Right lobe of liver (tissue), 6 donors: ENCODE results near the gene MUC5AC. TPM values are rescaled to one million over a fixed set of nuclear protein-coding genes. Genes with fewer than 3 reads are reported as not detected.
"Not testable (repeated sequence)": the region's sequence is repeated elsewhere in the genome, so short reads cannot be mapped to it uniquely, and the experiment has no call there.

Experiments used
- ATAC-seq, 4 donors: fragments of 200-7000 bp; cut with Tn5 transposase; one replicate each; pipeline ENCODE4 v1.9.1; 2020; ENCODE audit warnings: mild to moderate bottlenecking in 4 of 4, moderate library complexity in 4 of 4
- DNase-seq, 3 donors: peaks; one replicate each; pipeline ENCODE4 v3.0.0-alpha.2; 2020
- H3K27ac ChIP-seq, 3 donors: fragments of 200-600 bp; one replicate each; pipeline ENCODE4 v1.8.0; 2022
- H3K27me3 ChIP-seq, 2 donors: fragments of 200-600 bp; one replicate each; pipeline ENCODE4 v1.8.0; 2022
- H3K36me3 ChIP-seq, 4 donors: fragments of 200-600 bp; sonication (generic) in 1 of 4; one replicate each; pipeline versions ENCODE4 v1.5.1 to v1.8.0; 2017 to 2022; ENCODE audit warnings: control low read depth in 1 of 4
- H3K4me1 ChIP-seq, 4 donors: fragments of 200-600 bp; sonication (generic) in 1 of 4; one replicate each; pipeline versions ENCODE4 v1.5.1 to v1.8.0; 2017 to 2022; ENCODE audit warnings: control low read depth in 1 of 4
- H3K4me3 ChIP-seq, 3 donors: fragments of 200-600 bp; one replicate each; pipeline ENCODE4 v1.8.0; 2022
- H3K9me3 ChIP-seq, 4 donors: fragments of 200-600 bp; sonication (generic) in 1 of 4; one replicate each; pipeline versions ENCODE4 v1.5.1 to v1.8.0; 2017 to 2022; ENCODE audit warnings: control low read depth in 1 of 4
- POLR2A ChIP-seq: fragments of 450-650 bp; IDR thresholded peaks from one replicate; pipeline ENCODE4 v1.6.1; 2017; ENCODE audit warnings: antibody characterized with exemption, mild to moderate bottlenecking
- WGBS: methylation state at CpG from one replicate; pipeline ENCODE4 v1.1.6; 2018; ENCODE audit warnings: low coverage, low lambda C conversion rate; ENCODE audit not compliant: insufficient coverage; ENCODE audit errors: missing lambda C conversion rate; 5-methylcytosine and 5-hydroxymethylcytosine counted together
- intact Hi-C, 2 donors: fragments of 100-400 bp; cut with DNase I; formaldehyde crosslinking; loops; one replicate each; pipeline versions ENCODE4 v1.11.2 to v1.14.1; 2022
- total RNA-seq, 6 experiments: library from RNA; depleted of rRNA in 2 of 6; stranded (reverse); fragments of >200 nt in 2 of 6; fragmentation: NEBNext Ultra II Directional in 3 of 6; extraction: Animal tissue kit (Norgen Biotek cat#: 25700) in 3 of 6; gene quantifications; one replicate each; pipeline versions ENCODE4 v1.1.0 to v1.2.4, GENCODE V29; 2016 to 2023
- TF ChIP-seq, protein P1 (sequence below), 4 donors: fragments of 200-600 bp in 3 of 4; fragments of 450-650 bp in 1 of 4; IDR thresholded peaks; one replicate each; pipeline versions ENCODE4 v1.5.1 to v1.8.0; 2016 to 2022; ENCODE audit warnings: antibody characterized with exemption in 4 of 4, mild to moderate bottlenecking in 2 of 4
- donor health status: DM: no; HTN: yes; CAD: no.
- donor health status: DM: no; HTN: no; CAD: no.
- donor health status: DM: no; HTN: no; CAD: no.
- donor health status: DM: no; HTN: yes; CAD: no.
- donor health status: DM: no; HTN: yes; CAD: no.

Gene MUC5AC
- total RNA-seq, 6 experiments from 2014 or later = not detected

DNA sequence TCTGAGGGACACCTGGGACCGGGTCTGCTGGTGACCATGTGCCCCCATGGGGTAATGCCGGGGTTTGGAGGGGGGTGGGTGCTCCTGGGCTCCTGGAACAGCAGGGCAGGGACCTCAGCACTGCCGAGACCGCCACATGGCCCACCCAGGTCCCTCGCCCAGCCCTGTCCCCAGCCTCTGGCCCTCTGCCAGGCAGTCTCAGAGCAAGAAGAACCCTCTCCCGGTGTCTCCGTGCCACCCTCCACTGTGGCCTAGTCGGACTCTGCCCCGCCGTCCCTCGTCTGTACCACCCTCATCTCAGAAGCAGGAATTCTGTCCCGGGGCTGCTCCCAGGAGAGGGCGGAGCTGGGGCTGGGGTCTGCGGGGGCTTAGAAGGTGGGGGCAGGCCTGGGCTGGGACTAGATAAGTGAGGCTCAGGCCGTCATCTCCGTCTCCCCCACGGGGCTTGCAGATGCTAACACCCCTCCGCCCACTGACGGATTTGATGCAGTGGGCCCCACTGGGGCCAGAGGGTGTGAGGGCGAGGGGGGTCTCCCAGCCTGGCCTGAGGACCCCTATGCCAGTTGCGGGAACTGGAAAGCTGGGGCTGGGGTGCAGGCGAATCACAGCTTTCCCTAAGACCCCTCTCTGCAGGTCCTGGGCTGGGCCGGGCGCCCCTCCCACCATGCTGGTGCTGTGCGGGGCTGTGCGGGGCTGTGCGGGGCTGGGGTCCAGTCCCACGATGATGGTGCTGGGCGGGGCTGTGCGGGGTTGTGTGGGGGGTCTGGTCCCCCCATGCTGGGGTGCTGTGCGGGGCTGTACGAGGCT is 1.1 kb downstream of the MUC5AC start:
- no peak for ATAC-seq
- TF ChIP-seq, protein P1, sequence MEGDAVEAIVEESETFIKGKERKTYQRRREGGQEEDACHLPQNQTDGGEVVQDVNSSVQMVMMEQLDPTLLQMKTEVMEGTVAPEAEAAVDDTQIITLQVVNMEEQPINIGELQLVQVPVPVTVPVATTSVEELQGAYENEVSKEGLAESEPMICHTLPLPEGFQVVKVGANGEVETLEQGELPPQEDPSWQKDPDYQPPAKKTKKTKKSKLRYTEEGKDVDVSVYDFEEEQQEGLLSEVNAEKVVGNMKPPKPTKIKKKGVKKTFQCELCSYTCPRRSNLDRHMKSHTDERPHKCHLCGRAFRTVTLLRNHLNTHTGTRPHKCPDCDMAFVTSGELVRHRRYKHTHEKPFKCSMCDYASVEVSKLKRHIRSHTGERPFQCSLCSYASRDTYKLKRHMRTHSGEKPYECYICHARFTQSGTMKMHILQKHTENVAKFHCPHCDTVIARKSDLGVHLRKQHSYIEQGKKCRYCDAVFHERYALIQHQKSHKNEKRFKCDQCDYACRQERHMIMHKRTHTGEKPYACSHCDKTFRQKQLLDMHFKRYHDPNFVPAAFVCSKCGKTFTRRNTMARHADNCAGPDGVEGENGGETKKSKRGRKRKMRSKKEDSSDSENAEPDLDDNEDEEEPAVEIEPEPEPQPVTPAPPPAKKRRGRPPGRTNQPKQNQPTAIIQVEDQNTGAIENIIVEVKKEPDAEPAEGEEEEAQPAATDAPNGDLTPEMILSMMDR (IDR thresholded peaks at IDR 0.05) = no peak
- no peak for TF ChIP-seq POLR2A
- Histone ChIP-seq H3K4me3 (no peak overlapping the region), H3K27ac (no peak overlapping the region), H3K9me3 (no peaks in the 10 kb centered on the region), H3K36me3 (no peaks in the 10 kb centered on the region), H3K4me1 (no peaks in the 10 kb centered on the region), H3K27me3 (no peaks in the 10 kb centered on the region)
- intact Hi-C loops = no loop called here
- 61% methylated on average over 4 of the region's 32 CpGs for WGBS
- peak; percentile 21 to 48 (median 41) for DNase-seq

DNA sequence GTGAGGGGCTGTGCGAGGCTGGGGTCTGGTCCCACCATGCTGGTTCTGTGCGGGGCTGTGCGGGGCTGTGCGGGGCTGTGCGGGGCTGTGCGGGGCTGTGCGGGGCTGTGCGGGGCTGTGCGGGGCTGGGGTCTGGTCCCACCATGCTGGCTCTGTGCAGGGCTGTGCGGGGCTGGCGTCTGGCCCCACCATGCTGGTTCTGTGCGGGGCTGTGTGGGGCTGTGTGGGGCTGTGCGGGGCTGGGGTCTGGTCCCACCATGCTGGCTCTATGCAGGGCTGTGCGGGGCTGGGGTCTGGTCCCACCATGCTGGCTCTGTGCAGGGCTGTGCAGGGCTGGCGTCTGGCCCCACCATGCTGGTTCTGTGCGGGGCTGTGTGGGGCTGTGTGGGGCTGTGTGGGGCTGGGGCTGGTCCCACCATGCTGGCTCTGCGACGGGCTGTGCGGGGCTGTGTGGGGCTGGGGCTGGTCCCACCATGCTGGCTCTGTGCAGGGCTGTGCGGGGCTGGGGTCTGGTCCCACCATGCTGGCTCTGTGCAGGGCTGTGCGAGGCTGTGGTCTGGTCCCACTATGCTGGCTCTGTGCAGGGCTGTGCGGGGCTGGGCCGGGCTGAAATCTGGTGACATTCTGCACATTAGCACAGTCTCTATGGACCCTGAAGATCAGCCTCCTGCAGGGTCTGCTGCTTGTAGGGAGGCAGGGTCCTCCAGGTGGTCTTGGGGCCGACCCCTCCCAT is 1.9 kb downstream of the MUC5AC start:
- H3K27me3 ChIP-seq, H3K36me3 ChIP-seq, H3K27ac ChIP-seq, H3K4me1 ChIP-seq, H3K9me3 ChIP-seq, H3K4me3 ChIP-seq, ATAC-seq, intact Hi-C loops: not testable (repeated sequence)
- 57% methylated on average over 7 of the region's 24 CpGs for WGBS
- DNase-seq = peak in 1 of 3 donors; percentile 43

DNA sequence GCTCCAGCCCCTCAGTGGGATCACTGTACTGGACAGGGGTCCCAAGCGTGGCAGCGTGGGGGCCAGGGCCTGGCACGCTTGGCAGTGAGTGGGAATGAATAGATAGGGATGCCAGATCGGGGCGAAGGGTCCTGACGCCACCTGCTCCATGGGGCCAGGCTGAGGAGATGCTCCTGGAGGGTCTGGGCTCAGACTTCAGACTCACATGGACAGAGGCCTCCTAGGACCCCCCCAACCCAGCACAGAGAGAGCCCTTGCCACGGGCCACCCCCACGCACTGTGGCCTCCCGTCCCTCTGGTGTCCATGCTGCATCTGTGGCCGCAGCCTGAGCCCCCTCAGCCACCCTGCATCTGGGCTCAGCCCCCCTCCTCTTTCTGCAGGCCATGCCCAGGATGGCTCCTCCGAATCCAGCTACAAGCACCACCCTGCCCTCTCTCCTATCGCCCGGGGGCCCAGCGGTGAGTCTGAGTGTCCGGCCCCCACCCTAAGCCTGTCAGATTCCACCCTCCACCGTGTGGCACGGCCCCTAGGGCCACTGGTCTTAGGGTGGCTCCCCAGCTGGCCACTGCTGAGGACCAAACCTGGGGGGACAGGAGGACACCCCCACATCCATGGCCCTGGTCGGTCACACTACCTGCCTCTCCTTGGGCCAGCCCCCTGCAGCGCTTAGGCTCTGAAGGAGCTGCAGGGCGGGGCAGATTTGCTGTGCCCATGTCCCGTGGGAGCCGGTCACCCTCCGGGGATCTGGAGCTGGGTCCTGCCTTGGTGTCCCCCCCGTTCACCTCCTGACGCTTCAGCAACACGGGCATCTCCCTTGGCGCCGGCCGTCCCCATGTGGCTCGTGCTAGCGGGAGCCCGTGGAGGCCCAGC is 2.7 kb downstream of the MUC5AC start:
- WGBS = 78% methylated on average over 12 of the region's 32 CpGs
- TF ChIP-seq POLR2A = no peak
- TF ChIP-seq, protein P1 (IDR thresholded peaks at IDR 0.05) = no peak
- intact Hi-C loops = no loop called here
- ATAC-seq (no peak), DNase-seq (peak in 2 of 3 donors; percentile 37 to 50)
- no peaks in the 10 kb centered on the region for H3K4me1 ChIP-seq
- no peaks in the 10 kb centered on the region for H3K27me3 ChIP-seq
- no peak overlapping the region for H3K4me3 ChIP-seq
- H3K36me3 ChIP-seq = no peaks in the 10 kb centered on the region
- H3K9me3 ChIP-seq = no peaks in the 10 kb centered on the region
- H3K27ac ChIP-seq = no peak overlapping the region

DNA sequence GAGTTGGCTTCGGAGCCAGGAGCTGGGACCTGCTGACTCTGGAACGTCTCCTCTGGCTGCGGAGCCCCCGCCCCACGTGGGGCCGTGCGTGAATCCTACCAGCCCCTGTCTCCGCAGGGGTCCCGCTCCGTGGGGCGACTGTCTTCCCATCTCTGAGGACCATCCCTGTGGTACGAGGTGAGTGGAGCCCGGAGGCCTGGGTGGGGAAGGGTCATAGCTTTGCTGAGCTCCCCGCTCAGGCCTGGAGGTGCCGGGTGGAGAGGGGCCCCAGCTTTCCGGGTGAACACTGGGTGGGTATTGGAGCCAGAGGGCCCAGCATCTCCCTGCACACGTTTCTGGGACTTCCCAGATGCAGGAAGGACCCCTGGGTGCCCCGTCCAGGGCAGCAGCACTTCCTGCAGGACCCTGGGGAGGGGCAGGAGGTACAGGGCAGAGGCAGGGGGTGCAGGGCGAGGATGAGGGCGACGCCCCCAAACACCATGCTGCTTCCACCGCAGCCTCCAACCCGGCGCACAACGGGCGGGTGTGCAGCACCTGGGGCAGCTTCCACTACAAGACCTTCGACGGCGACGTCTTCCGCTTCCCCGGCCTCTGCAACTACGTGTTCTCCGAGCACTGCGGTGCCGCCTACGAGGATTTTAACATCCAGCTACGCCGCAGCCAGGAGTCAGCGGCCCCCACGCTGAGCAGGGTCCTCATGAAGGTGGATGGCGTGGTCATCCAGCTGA is 3.8 kb downstream of the MUC5AC start:
- Histone ChIP-seq H3K27me3 (no peaks in the 10 kb centered on the region), H3K4me3 (no peak overlapping the region), H3K27ac (no peak overlapping the region), H3K36me3 (no peaks in the 10 kb centered on the region), H3K4me1 (no peaks in the 10 kb centered on the region), H3K9me3 (no peaks in the 10 kb centered on the region)
- intact Hi-C loops = no loop called here
- ATAC-seq (no peak), DNase-seq (peak in 2 of 3 donors; percentile 40 to 52)
- WGBS = 54% methylated on average over 4 of the region's 42 CpGs
- TF ChIP-seq, protein P1 (IDR thresholded peaks at IDR 0.05) = no peak
- TF ChIP-seq POLR2A = no peak
